GM21423 (cell line): Measurements from ENCODE around the gene USP51.
"Not testable (repeated sequence)": the region's sequence is repeated elsewhere in the genome, so short reads cannot be mapped to it uniquely, and the experiment has no call there.

Experiments used
- ATAC-seq: cut with Tn5 transposase; IDR thresholded peaks from one replicate; pipeline ENCODE4 v1.9.1; 2021; ENCODE audit warnings: mild to moderate bottlenecking, moderate library complexity; ENCODE audit not compliant: unreplicated experiment

The USP51 gene

GRCh38 chrX:55465791-55466190, 23.9 kb downstream of the USP51 start:
- ATAC-seq: not testable (repeated sequence)

- not testable (repeated sequence) for ATAC-seq
These were observed 24.5 kb downstream of the USP51 start for GRCh38 chrX:55465108-55465507.

GRCh38 chrX:55464050-55464449, 25.6 kb downstream of the USP51 start:
- ATAC-seq: peak; percentile 49

DNA sequence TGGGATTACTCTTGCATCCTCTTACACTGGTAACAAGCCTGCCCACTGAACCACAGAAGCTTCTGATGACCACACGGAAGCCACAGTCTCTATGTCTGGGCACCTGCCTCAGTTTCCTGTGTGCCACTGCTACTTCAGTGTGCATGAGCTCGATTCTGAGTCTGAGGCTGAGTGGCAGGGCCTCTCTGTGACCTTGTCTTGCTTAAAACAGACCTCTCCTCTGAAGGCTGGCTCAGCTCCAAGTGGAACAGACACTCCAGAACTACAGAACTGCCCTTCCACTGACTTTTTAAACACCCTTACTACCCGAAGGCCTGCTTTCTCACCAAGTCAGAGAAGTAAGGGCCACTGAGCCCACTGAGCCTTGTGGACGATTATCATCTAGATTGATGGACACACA, 29.7 kb downstream of the USP51 start:
- not testable (repeated sequence) for ATAC-seq

DNA sequence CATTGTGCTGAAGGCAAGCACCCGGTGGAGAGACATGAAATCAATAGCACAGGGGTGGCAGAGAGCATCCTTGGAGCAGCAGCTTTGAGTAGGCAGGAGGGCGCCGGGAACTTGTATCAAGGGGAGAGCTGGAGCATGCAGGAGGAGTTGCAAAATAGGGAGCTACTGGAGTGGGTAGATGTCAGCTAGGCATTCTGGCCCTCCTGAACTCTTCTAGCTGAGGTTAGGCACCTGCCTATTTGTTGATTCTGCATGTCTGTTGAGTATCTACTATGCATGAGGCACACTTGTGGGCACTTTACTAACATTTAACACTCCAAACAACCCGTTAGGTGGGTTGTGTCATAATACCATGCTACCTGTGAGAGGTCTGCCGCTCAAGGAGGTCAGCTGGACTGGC, 30.2 kb downstream of the USP51 start:
- not testable (repeated sequence) for ATAC-seq

GRCh38 chrX:55455708-55456107, 33.9 kb downstream of the USP51 start:
- ATAC-seq: not testable (repeated sequence)

GRCh38 chrX:55452833-55453124, 36.9 kb downstream of the USP51 start:
- ATAC-seq: no peak

- peak; percentile 99 for ATAC-seq
These were observed 37.4 kb downstream of the USP51 start, which contains the start of gene MAGEH1 for GRCh38 chrX:55451990-55452832. Gene MAGEH1, plus strand, starts transcription at chrX:55452127. Its CDS starts 248 bp downstream, at chrX:55452375.

DNA sequence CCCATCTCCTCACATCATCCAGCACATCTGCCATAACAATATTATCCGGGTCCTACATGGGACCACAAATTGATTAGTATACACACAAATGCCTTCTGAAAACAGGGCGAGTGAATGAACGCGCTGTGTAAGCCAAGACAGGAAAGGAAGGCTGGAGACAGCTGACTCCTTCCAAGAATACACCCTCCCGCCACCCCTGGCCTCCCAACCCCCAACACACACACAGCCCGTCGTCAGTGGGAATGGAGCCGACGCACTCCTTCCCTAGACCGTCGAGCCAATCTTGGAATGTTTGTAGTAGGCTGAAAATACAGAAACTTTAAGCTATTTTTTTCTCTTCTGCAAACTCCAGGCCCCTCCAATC, 38.0 kb downstream of the USP51 start:
- ATAC-seq: peak; percentile 14

DNA sequence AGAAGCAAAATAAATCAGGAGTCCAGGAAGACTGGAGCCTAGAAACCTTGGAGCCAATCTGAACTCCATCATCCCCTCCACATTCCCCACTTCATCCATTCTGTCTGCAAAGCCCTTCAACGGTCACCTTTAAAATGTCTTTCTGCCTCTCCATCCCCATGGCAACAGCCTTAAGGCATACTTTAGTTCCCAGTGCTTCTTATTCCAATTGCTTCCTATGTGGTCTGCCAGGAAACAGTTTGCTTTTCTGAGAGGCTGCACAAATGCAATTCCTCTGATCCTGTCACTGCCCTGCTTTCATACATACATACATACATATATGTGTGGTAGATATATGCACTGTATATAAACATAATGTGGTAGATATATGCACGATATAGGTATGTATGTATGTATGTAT, 38.5 kb downstream of the USP51 start:
- ATAC-seq: no peak

- ATAC-seq: no peak
These were observed 39.4 kb downstream of the USP51 start for GRCh38 chrX:55450259-55450658.

DNA sequence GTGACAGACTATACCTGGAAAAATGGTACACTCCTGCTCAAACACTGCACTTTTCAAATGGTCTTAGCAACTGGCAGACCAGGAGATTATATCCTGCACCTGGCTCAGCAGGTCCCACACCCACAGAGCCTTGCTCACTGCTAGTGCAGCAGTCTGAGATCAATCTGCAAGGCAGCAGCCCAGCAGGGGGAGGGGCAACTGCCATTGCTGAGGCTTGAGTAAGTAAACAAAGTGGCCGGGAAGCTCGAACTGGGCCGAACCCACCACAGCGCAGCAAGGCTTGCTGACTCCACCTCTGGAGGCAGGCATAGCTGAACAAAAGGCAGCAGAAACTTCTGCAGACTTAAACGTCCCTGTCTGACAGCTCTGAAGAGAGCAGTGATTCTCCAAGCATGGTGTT, 46.2 kb downstream of the USP51 start:
- ATAC-seq: not testable (repeated sequence)
